ENCODE measurements around the gene MACF1.

Gene MACF1

DNA sequence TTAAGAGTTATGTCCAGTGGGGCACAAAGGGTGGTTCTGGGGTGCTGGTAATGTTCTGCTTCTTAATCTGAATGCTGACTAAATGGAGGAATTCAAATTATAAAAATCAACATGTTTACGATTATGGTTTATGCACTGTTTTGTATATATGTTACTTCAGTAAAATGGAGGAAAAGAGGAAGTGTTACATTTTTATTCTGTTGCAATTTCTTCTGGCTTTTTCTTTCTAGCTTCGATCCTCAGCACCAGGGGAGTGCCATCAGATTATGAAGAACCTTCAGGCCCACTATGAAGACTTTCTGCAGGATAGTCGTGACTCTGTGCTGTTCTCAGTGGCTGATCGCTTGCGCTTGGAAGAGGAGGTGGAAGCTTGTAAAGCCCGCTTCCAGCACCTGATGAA is 105.5 kb downstream of the MACF1 start:
- no peak for DNase-seq

DNA sequence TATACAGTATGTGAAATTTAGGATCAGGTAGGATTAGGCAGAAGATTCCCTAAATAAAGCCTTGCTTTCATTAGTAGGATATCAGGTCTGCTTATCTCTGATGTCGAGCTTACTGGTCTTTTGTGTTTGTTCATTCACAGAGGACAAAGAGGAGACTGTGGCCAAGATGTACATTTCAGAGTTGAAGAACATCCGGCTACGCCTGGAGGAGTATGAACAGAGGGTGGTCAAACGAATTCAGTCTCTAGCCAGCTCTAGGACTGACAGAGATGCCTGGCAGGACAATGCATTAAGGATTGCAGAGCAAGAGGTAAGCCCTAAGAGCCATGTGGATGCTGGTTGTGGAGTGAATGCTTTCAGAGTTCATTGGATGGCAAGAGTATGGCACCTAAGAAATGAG is 106.2 kb downstream of the MACF1 start:
- DNase-seq: no peak

DNA sequence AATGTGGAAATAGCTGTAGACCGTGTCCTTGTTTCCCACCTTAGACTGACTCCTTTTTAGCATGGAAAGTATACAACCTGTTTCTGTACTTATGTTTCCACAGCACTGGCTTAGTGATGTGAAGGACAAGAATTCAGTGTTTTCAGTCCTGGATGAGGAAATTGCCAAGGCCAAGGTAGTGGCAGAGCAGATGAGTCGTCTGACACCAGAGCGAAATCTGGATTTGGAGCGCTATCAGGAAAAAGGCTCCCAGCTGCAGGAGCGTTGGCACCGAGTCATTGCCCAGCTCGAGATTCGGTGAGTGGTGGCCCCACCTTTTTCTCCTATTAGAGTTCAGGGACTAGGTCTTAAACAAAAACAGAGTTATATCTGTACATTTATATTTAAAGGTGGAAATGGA is 112.6 kb downstream of the MACF1 start:
- DNase-seq: no peak

DNA sequence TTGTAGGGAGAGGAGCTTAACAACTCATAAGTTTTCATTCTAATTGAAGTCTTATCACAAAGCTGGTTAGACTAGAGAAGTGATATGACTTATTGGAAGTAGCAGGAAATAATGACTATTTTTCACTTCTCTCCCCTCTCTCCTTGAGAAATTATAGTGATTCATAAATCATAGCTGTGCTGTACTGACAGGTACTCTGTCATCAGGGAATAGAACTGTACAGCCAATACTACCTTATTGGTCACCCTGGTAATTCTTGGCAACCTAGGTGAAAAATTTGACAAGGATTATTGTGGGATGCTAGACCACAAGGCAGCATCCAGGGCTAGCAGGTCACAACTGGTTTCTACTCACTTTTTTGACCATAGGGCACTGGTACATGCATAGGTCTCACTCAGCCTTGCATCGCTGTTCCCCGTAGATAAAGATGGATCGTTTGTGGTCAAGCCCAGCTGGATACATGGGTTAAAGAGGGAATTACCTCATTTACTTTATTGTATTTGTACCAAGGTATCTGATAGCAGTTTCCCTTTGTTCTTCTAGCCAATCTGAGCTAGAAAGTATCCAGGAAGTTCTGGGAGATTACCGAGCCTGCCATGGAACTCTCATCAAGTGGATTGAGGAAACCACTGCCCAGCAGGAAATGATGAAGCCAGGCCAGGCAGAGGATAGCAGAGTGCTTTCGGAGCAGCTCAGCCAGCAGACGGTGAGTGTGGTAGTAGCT is 113.6 kb downstream of the MACF1 start:
- no peak for DNase-seq

DNA sequence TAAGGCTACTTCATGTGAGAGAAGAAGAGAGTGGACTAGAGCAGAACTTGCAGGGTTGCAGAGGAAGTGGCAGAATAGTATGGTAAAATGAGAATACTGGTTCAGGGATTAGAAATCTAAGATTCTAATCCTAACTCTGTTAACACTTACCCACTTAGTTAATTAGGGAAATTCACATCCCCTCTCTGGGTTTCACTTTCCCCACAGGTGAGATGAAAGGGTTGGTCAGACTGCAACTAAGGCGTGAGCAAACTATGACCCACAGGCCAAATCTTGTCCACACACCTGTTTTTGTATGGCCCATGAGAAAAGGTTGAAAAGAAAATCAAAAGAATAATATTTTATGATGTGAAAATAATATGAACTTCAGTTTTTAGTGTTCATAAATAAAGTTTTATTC is 117.5 kb downstream of the MACF1 start:
- DNase-seq: no peak

DNA sequence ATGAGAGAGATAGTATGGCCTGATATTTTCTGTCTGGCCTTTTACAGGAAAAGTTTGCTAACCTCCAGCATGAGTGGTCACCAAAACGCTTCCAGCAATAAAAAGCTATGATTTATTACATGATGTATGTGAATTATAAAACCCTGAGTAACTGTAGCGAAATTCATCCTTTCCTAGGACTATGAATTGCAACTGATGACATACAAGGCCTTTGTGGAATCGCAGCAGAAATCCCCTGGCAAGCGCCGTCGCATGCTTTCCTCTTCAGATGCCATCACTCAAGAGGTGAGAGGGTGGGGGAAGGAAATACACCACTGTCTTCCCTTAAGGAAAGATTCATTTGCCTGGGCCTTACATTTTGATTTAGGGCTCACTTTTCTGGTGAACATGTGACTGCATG is 117.9 kb downstream of the MACF1 start:
- DNase-seq: no peak

DNA sequence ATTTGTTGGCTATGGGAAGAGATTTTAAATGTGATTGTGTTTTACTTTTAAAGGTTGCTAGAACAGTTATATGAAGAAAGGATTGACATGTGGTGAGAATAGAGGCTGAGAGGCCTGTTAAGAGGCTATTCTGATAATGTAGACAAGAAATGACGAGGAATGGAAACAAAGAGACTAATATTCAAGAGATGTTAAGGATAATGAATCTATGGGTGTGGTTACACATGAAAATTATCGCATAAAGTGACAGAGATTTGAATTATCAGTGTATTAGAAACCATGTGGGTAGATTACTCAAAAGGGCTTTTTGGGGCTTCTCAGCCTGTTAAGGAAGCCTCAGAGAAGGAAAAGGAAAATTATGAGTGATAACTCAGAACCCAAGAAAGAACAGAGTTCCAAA is 120.4 kb downstream of the MACF1 start:
- no peak for DNase-seq

DNA sequence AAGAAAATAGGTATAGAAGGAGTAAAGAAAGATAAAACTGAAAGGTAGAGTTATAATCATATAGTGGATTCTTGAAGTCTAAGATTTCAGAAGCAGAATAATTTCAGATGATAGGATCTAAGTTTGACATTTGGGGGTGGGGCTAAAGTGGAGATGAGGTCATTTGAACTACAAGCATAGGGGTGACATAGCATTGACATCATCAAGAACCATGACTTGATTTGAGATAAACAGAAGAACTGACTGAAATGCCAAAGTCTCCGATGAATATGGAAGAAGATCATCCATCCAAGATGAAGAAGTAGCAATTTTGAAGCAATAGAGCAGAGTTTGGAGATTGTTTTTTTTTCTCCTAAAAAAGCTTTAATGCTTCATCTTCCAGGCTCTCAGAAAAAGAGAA is 122.3 kb downstream of the MACF1 start:
- no peak for DNase-seq

DNA sequence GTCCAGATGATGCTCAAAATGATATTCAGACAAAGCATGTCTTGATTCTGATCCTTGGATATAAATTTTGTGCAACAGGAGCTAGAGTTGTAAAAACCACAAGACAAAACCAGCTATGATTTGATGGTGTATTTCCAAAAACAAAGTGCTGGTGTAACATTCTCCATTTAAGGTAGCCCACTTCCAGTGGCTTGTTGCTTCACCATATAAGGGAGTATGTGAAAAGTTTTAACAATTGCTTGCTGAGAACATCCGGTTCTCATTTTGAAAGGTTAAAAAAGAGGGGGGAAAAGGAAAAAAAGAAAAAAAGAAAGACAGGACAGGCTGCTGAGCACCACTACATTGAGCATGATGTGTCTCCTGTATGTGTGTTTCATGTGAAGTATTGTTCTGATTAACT is 123.6 kb downstream of the MACF1 start:
- DNase-seq: no peak

DNA sequence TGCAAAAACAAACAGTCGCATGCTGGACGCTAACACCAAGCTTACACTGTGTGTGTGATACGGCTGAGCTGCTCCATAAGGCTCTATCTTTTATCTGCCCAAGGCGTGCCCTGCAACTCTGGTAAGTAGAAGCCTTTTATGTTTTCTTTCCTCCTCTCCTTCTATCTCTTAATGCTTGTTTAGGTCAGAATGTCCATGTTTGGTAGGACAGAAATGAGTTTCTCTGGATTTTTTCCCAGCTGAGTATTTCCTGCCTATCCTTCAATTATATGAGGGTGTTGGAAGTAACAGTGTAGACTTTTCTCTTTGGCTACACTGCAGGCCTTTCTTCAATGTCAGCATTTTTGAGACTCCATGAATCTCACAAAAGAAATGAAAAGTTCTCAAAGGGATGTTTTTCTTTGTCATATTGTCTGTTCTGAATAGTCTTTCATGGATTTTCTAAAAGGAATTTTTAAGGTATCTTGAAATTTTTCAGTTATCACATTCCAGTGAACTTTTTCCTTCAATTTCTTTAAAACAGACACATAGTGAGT is 124.2 kb downstream of the MACF1 start:
- DNase-seq: no peak

DNA sequence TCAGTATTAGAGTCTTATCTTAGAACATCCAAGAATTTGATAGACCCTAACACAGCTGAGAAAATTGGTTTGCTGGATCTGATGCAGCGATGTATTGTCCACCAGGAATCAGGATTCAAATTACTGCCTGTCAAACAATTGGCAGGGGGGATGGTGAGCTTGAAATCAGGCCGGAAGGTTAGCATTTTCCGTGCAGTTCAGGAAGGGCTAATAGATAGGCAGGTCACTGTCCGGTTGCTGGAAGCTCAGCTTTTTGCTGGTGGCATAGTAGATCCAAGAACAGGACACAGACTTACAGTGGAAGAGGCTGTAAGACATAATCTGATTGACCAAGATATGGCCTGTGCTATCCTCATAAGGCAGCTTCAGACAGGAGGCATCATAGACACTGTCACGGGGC is 127.2 kb downstream of the MACF1 start:
- no peak for DNase-seq

DNA sequence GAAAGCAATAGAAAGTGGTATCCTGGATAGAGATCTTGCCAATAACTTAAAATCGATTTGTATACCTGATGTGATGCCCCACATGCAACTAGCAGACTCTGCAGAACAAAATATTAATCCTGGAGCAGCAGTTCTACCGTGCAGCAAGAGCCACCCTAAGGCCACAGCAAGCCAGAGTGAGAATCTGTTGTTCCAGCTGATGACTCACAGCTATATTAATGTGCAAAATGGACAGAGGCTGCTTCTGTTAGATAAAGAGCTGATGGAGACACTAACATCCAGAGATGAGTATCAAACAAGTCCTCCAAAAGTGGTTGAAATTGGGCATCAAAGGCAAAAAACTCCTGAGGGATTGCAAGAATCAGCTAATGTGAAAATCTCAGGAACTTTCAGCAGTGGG is 127.8 kb downstream of the MACF1 start:
- DNase-seq: no peak

DNA sequence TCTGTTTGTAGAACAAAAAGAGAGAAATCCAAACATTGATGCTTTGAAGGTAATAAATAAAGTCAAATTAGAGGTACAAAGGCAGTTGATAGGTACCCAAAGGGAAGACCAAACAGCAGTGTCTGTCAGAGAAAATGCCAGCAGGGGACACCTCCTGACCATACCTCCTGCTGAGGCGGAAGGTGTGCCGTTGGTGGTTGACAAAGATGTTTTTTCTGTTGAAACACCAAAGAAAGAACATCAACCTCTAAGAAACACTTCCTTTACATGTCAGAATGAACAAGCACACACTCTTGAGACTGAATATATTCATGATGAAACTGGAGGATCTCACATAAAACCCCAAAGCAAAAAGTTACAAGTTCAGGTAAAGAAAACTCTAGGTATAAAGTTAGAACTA is 128.3 kb downstream of the MACF1 start:
- no peak for DNase-seq

DNA sequence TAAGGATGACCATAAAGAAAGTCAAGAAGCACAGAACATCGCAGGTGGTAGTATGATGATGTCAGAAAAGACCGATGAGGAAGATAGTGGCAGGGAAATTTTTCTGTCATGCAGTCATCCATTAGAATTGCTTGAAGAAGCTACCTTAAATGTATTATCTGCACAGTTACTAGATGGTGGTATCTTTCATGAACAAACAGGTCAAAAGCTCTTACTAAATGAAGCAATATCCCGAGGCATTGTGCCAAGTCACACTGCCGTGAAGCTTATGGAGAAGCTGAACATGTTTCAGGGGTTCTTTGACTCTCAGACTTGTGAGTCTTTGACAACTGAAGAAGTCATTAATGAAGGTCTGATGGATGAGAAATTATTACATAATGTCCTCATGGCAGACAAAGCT is 128.8 kb downstream of the MACF1 start:
- no peak for DNase-seq

DNA sequence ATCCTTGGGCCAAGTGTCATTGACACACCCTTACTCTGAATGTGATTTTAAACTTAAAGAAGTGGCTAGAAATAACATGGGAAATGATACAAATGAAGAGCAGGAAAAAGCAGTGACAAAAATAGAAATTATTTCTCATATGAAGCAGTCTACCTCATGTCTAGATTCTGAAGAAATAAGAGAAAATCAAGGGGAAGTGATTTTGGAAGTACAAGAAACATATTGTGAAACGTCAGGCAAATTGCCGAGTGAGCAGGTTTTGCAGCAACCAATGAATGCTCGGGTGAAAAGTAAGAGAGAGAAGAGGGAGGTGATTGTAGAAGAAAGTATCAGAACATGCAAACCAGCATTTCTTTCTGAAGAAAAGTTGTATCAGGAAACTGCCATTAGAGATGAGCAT is 130.7 kb downstream of the MACF1 start:
- DNase-seq: no peak

DNA sequence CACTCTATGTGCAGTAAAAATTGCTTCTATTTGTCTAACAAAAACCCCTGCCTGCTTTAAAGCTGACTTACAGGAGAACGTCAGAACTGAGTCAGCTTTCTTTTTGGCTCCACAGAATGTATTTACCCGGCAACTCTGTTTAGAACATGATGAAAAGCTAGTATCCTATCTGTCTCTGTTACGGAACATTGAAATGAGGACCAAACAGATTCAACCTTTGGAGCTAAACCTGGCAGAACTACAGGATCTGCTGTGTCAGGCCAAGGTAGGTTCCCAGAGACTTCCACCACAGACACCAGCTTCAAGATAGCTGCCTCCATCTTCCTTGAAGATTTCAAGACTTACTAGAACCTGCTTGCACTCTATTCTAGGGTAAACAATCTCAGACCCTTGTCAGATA is 132.6 kb downstream of the MACF1 start:
- no peak for DNase-seq

DNA sequence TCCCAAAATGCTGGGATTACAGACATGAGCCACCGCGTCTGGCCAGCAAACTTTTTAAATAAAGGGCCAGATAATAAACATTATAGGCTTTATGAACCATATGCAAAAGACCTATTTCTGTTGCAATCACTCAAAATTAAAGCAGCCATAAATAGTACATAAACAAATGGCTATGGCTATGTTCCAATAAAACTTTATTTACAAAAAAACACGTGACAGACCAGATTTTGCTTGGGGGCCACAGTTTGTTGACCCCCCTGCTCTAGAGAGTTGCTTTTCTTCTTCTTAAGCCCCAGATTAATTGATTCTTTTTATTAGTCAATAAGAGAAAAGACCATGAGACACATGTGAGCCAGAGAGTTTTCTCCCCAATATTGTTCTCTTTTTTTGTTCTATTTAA is 138.3 kb downstream of the MACF1 start:
- DNase-seq: no peak

DNA sequence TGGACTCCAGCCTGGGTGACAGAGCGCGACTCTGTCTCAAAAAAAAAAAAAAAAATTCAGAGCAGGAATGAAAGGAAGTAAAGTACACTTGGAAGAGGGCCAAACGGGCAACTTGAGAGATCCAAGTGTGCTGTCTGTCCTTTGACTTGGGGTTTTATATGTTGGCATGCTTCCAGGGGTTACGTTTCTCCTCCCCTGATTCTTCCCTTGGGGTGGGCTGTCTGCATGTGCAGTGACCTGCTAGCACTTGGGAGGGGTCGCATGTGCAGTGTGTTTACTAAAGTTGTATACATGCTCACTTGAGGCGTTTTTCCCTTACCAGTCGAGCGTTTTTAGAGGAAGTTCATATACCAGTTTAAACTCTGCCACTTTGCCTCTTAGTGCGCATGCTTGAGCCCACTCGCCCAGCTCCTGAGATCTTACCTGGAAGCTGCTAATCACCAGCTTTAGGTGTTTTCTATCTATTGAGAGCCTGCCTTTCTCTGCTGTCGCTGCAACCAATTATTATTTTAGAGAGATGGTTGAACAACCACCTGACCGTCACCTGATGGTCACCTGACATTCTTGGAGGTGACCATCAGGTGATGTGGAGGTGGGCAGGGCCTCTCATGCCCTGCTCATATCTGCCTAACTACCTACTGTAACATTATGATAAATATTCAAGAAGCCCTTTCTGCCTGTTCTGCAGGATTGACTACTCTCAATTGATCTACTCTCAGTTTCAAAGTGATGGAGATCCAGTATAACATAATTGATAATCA is 140.1 kb downstream of the MACF1 start:
- no peak for DNase-seq

DNA sequence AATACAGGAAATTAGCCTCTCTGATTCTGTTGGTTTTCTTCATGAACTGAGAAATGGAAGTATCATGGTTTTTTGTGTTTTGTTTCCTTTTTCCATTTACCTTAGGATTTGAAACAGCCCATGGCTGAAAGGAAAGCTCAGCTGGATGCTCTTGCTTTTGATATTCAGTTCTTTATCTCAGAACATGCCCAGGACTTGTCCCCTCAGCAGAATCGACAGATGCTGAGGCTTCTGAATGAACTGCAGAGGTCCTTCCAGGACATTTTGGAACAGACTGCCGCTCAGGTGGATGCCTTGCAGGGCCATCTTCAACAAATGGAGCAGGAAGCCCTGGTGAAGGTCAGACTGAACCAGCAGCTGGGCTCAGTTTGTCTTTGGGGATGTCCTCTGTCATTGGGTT is 142.4 kb downstream of the MACF1 start:
- no peak for DNase-seq

DNA sequence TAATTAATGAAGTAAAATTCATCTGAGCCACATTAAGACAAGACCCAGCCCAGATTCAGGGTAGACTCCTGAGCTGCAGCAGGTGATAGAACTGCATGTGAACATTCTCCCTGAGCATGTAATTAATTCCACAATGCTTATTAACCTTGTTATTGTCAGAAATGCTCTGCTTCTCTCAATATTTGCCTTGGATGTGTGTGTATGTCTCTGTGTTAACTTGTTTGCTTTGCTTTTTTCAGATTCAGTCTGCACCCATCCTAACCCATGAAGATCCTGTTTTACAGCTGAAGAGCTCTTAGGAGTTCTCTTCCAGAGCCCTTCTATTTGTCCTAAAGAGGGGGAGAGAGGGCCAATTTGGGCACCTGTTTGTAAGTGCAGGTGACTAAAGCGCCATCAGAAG is 143.8 kb downstream of the MACF1 start:
- no peak for DNase-seq

DNA sequence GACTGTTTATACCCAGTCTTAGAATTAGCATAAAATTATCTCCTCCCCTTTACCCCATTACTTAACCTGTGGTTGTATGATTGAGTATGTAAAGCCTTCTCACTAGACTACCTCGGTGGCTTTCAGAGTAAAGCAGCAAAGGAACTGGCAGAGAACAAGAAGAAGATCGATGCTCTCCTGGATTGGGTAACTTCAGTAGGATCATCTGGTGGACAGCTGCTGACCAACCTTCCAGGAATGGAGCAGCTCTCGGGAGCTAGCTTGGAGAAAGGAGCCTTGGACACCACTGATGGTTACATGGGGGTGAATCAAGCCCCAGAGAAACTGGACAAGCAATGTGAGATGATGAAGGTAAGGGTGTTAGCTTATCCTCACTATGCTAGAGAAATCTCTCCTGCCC is 148.4 kb downstream of the MACF1 start:
- DNase-seq: no peak

DNA sequence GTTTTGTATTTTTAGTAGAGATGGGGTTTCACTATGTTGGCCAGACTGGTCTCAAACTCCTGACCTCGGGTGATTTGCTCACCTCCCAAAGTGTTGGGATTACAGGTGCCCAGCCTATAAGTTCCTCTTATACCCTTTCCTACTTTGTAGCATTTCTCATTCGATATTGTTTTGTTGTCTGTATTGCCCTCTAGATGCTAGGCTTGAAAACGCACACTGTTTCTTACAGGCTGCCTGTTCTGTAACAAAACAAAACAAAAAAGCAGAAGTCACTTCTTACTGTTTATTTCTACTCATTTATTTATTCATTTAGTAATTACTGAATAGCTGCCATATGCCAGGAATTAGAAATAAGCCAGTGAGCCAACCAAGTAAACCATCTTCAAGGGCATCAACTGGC is 150.1 kb downstream of the MACF1 start:
- no peak for DNase-seq

DNA sequence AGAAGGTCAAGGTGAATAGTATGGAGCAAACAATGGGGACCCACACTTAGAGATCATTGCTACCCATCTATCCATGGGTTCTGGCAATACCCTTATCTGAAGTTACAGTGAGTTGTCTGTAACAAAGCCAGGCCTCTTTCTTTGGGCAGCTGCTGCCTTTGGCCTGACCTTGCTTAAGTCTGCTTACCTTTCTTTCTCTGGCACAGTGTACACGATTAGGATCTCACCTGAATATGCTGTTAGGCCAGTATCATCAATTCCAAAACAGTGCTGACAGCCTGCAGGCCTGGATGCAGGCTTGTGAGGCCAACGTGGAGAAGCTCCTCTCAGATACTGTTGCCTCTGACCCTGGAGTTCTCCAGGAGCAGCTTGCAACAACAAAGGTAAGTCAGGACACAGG is 154.0 kb downstream of the MACF1 start:
- DNase-seq: no peak

DNA sequence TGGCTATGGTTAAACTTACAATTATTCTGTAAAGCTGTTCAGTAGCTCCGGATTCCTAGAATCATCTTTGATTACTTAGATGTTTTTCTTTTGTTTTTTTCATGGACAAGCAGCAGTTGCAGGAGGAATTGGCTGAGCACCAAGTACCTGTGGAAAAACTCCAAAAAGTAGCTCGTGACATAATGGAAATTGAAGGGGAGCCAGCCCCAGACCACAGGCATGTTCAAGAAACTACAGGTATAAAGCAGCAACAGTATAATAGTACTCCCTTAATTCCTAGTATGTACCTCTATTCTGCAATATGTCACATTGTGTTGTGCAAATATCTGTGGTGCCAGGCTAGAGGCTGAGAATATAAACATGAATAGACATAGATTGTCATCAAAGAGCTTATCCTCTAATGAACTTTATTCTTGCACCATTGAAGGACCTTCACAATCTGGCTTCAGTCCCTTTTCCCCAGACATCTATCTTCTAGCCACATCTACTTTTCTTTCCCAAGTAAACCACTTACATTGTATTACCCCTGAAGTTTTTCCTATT is 154.6 kb downstream of the MACF1 start:
- DNase-seq: no peak
